ENCODE data around the gene RPS3. TPM values are rescaled to one million over a fixed set of nuclear protein-coding genes. Genes with fewer than 3 reads are reported as not detected.
A peak's percentile ranks its signal among the peaks of the same experiment; 100 is the strongest.

RPS3 gene
- total RNA-seq, 1 donor from 2014 or later, result 1,962 TPM

GRCh38 chr11:75449776-75450175, 50.5 kb downstream of the RPS3 start:
- no peak overlapping the region for H2AFZ ChIP-seq (replicated peaks)
- Mint-ChIP-seq H3K36me3 (no peaks in the 10 kb centered on the region), H3K9me3 (no peaks in the 10 kb centered on the region)

GRCh38 chr11:75450236-75450635, 50.9 kb downstream of the RPS3 start:
- no peaks in the 10 kb centered on the region for H3K9me3 ChIP-seq (ENCODE audit: low read depth)
- H3K9me3 Mint-ChIP-seq, result no peaks in the 10 kb centered on the region
- H3K9ac ChIP-seq, result no peak overlapping the region
- H3K4me3 ChIP-seq, result no peak overlapping the region
- DNase-seq (ENCODE audit: low spot score), result no peak
- H3F3A ChIP-seq (ENCODE audit: low read depth), result peaks cover 13% of the 10 kb centered on the region
- H3K79me2 ChIP-seq (ENCODE audit: low read depth), result no peaks in the 10 kb centered on the region
- no peak overlapping the region for H3K4me2 ChIP-seq
- no peaks in the 10 kb centered on the region for H3K36me3 Mint-ChIP-seq
- no peaks in the 10 kb centered on the region for H4K20me1 ChIP-seq (ENCODE audit: low read depth)
- TF ChIP-seq EZH2phosphoT487 (IDR thresholded peaks at IDR 0.05), result no peak
- TF ChIP-seq, protein P1, sequence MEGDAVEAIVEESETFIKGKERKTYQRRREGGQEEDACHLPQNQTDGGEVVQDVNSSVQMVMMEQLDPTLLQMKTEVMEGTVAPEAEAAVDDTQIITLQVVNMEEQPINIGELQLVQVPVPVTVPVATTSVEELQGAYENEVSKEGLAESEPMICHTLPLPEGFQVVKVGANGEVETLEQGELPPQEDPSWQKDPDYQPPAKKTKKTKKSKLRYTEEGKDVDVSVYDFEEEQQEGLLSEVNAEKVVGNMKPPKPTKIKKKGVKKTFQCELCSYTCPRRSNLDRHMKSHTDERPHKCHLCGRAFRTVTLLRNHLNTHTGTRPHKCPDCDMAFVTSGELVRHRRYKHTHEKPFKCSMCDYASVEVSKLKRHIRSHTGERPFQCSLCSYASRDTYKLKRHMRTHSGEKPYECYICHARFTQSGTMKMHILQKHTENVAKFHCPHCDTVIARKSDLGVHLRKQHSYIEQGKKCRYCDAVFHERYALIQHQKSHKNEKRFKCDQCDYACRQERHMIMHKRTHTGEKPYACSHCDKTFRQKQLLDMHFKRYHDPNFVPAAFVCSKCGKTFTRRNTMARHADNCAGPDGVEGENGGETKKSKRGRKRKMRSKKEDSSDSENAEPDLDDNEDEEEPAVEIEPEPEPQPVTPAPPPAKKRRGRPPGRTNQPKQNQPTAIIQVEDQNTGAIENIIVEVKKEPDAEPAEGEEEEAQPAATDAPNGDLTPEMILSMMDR (IDR thresholded peaks at IDR 0.05), result no peak
- TF ChIP-seq EZH2 (IDR thresholded peaks at IDR 0.05), result no peak
- H3K27me3 ChIP-seq, result no peaks in the 10 kb centered on the region
- no peak overlapping the region for H2AFZ ChIP-seq (replicated peaks)
- H3K4me1 ChIP-seq, result peaks cover 12% of the 10 kb centered on the region
- H3K27ac ChIP-seq, result no peak overlapping the region
- no peak overlapping the region for H3K27ac Mint-ChIP-seq
- H3K36me3 ChIP-seq, result no peaks in the 10 kb centered on the region
- no peak overlapping the region for H3K4me3 Mint-ChIP-seq
- H3K27me3 Mint-ChIP-seq (ENCODE audit: insufficient read depth, low read depth), result no peaks in the 10 kb centered on the region
- peaks cover 14% of the 10 kb centered on the region for H3K4me1 Mint-ChIP-seq

More at GRCh38 chr11:75449776-75450175, 50.5 kb downstream of the RPS3 start:
- no peak overlapping the region for H3K27ac ChIP-seq
- H3K4me2 ChIP-seq, result no peak overlapping the region
- H3K9me3 ChIP-seq (ENCODE audit: low read depth), result no peaks in the 10 kb centered on the region
- H3F3A ChIP-seq (ENCODE audit: low read depth), result peaks cover 10% of the 10 kb centered on the region
- no peak overlapping the region for H3K4me3 ChIP-seq
- H3K27me3 ChIP-seq, result no peaks in the 10 kb centered on the region
- H3K4me3 Mint-ChIP-seq, result no peak overlapping the region
- H3K27me3 Mint-ChIP-seq (ENCODE audit: insufficient read depth, low read depth), result no peaks in the 10 kb centered on the region
- H3K4me1 ChIP-seq, result peaks cover 8% of the 10 kb centered on the region
- H3K9ac ChIP-seq, result no peak overlapping the region
- H3K36me3 ChIP-seq, result no peaks in the 10 kb centered on the region
- peaks cover 10% of the 10 kb centered on the region for H3K4me1 Mint-ChIP-seq
- no peaks in the 10 kb centered on the region for H3K79me2 ChIP-seq (ENCODE audit: low read depth)
- no peak overlapping the region for H3K27ac Mint-ChIP-seq
- no peaks in the 10 kb centered on the region for H4K20me1 ChIP-seq (ENCODE audit: low read depth)
- DNase-seq (ENCODE audit: low spot score), result no peak
- TF ChIP-seq, protein P1 (IDR thresholded peaks at IDR 0.05), result no peak
- TF ChIP-seq EZH2phosphoT487 (IDR thresholded peaks at IDR 0.05) (no peak), EZH2 (IDR thresholded peaks at IDR 0.05) (no peak)

- Histone ChIP-seq H3K79me2 (ENCODE audit: low read depth) (no peaks in the 10 kb centered on the region), H3K4me2 (no peak overlapping the region), H3K27ac (no peak overlapping the region), H2AFZ (replicated peaks) (no peak overlapping the region), H3K9me3 (ENCODE audit: low read depth) (no peaks in the 10 kb centered on the region), H3K4me3 (no peak overlapping the region), H3K36me3 (no peaks in the 10 kb centered on the region), H4K20me1 (ENCODE audit: low read depth) (no peaks in the 10 kb centered on the region), H3K9ac (no peak overlapping the region), H3K4me1 (peaks cover 17% of the 10 kb centered on the region), H3K27me3 (no peaks in the 10 kb centered on the region), H3F3A (ENCODE audit: low read depth) (peaks cover 18% of the 10 kb centered on the region)
- TF ChIP-seq, protein P1 (IDR thresholded peaks at IDR 0.05), result peak; percentile 92
- TF ChIP-seq EZH2 (IDR thresholded peaks at IDR 0.05), result no peak
- peak overlapping the region; percentile 33 for H3K27ac Mint-ChIP-seq
- H3K9me3 Mint-ChIP-seq, result no peaks in the 10 kb centered on the region
- peaks cover 22% of the 10 kb centered on the region for H3K4me1 Mint-ChIP-seq
- no peaks in the 10 kb centered on the region for H3K36me3 Mint-ChIP-seq
- no peaks in the 10 kb centered on the region for H3K27me3 Mint-ChIP-seq (ENCODE audit: insufficient read depth, low read depth)
- H3K4me3 Mint-ChIP-seq, result no peak overlapping the region
- DNase-seq (ENCODE audit: low spot score), result peak; percentile 73
Observed at GRCh38 chr11:75450826-75451821, 51.8 kb downstream of the RPS3 start.

Measured in neural progenitor cell (in vitro differentiated cells).